HG03565 (cell line): ENCODE measurements around the gene BEX5.
A peak's percentile ranks its signal among the peaks of the same experiment; 100 is the strongest.
"Not testable (repeated sequence)": the region's sequence is repeated elsewhere in the genome, so short reads cannot be mapped to it uniquely, and the experiment has no call there.

Source experiments
- ATAC-seq: cut with Tn5 transposase; IDR thresholded peaks from one replicate; pipeline ENCODE4 v1.9.1; 2021; ENCODE audit warnings: mild to moderate bottlenecking, moderate library complexity; ENCODE audit not compliant: unreplicated experiment

BEX5 gene

DNA sequence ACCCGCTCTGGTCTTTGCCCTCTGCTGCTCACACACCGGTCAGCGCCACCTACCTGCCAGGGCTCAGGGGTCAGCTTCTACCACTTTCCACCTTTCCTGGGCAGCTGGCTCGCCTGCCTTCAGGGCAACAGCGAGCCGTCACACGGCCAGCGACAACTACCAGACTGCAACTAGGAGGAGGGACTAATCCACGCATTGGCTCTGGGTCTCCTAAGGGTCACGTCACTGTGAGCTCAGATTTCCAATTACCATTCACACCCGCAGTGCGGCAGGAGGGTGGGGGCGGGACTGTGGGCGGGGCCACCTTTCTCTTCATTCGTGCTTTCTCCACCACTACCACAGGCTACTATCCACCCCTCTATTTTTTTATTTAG lies at the start of gene BEX5:
Gene BEX5 (minus strand): TSS at position 172 of the 374 bp plus-strand sequence. CDS start 1,712 bp downstream, outside the sequence.
- peak; percentile 98 for ATAC-seq

DNA sequence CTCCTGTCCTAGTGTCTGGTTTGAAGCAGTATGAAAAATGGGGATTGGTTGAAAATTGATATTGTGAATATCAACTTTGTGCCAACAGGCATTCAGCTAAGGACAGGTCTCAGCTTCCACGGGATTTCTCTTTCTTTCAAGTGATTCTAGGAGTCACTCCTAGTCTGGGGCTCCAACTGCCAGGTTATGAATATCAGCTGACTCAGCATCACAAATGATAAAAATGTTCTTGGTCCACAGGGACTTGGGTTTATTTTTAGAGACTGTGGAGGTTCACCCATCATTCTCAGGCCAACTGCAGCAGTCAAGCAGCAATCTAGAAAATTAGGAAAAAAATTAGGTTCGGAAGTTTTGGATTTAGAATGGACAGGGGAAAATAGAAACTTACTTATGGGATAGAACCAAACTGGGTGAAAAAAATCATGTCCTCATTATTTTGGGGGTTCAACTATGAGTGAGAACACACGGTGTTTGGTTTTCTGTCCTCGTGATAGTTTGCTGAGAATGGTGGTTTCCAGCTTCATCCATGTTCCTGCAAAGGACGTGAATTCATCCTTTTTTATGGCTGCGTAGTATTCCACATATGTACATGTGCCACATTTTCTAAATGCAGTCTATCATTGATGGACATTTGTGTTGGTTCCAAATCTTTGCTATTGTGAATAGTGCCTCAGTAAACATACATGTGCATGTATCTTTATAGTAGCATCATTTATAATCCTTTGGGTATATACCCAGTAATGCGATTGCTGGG lies 30.4 kb upstream of the BEX5 start:
- ATAC-seq: no peak

DNA sequence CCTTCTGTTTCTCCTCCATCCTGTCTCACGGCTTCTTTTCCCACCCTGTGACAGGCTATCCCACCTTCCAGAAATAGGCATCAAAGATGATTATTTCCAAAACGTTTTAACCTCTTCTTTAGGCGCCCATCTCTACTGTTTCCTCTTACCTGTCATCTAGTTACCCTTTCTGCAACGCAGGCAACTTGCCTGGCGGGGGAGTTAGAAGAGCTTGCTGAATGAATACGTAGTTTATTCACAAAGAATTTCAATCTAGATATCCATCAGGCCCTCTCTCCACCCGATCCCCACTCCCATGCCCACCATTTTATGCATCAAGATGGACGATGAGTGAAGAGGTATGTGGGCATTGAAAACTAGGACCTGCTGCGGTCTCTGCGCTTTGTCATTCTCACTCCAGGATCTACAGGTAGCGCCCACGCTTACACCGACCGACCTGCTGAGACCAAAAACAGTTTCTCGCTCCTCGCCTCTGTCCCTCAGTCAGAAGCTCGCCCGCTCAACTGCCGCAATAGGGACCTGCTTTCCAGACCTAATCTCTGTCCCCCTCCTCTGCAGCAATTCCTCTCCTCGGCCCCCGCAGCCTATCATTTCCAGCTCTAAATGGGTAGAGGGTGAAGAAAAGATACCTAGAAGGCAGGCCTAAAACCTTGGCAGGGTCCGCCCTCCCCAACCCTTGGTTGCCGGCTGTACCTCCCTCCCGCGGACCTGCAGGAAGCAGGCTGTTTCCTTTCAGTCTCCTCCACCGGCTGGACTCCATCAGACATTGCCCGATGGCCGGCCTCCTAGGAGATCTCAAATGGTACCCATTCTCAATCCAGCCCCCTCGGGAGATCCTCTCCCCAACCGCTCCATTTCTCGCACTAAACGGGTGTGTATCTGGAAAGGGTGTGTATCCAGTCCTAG lies 624 bp downstream of the BEX5 start:
- ATAC-seq: peak; percentile 4

DNA sequence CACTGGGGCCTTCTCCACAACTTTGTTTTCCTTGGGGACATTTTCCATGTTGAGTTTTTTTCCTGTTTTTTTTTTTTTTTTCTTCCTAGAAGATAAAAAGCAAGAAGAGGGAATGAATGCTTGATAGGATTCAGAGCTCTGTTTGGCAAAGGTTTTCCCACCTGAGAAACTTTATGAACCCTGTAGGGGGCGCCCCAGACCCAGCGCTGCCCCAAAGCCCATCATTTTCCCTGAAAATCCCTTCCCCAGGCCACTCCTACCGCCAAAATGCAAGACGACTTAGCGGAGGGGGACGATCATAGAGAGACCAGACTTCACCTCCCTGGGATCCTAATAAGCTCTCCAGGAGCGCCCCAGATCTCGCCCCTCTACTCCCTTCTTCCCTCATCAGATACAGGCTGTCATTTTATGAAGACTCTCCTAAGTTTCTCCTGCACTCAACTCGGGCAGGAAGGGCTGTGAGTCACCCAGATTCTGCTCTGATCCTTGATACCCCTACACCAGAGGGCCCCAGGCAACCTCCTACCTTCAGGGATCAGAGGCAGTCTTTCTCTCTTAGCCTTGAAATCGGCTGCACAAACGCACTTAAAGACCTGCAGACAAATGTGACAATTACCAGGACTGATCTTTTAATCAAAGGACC lies 1.4 kb downstream of the BEX5 start:
- ATAC-seq: no peak

DNA sequence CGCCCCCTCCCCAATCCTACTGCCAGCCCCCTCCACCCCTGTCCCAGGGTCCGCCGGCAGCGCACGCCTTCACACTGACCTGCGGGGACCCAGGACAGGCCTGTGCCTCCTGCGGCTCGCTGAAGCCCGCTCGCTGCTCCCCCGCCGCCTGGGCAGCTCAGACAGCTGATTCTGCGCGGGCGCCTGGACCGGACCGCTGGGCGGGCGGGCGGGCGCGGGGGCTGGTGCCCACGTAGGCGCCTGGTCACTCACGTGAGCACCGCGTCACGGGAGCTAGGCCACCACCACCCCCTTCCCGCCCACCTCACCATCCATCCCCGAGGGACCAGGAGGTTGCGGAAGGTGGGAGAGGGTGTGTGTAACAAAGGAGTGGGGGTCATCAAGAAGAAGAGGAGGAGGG lies 13.5 kb downstream of the BEX5 start, which contains the start of gene TCEAL6:
Gene TCEAL6 (minus strand): TSS at position 208 of the 400 bp plus-strand sequence.
- not testable (repeated sequence) for ATAC-seq

- ATAC-seq: not testable (repeated sequence)
These were observed 14.1 kb downstream of the BEX5 start for GRCh38 chrX:102141631-102142030.

- not testable (repeated sequence) for ATAC-seq
These were observed 14.9 kb downstream of the BEX5 start for GRCh38 chrX:102140876-102141275.

- no peak for ATAC-seq
These were observed 17.7 kb downstream of the BEX5 start for GRCh38 chrX:102138064-102138463.

DNA sequence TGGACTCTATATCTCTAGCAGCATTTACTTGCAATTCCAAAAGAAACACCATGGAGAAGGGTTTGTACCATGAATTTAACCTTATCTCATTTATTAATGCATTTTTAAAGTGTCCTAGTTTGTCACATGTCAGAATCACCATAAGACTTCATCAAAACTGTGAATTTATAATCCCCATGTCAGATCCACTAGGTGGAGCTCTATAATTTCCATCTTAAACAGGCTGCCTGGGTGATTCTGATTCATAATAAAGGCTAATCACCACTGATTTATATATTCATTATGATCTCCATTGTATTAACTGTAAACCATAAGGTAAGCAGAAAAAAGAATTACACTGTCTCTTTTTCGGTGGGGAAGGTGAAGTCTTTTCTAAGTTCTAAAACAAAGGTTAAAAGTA lies 26.3 kb downstream of the BEX5 start:
- ATAC-seq: no peak

DNA sequence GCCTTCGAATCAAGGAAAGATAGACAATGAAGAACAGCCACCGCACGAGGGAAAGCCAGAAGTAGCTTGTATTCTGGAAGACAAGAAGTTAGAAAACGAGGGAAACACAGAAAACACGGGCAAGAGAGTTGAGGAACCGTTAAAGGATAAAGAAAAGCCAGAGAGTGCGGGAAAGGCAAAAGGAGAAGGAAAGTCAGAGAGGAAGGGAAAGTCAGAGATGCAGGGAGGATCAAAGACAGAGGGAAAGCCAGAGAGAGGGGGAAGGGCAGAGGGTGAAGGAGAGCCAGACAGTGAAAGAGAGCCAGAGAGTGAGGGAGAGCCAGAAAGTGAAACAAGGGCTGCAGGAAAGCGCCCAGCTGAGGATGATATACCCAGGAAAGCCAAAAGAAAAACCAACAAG lies 28.9 kb downstream of the BEX5 start:
- no peak for ATAC-seq

DNA sequence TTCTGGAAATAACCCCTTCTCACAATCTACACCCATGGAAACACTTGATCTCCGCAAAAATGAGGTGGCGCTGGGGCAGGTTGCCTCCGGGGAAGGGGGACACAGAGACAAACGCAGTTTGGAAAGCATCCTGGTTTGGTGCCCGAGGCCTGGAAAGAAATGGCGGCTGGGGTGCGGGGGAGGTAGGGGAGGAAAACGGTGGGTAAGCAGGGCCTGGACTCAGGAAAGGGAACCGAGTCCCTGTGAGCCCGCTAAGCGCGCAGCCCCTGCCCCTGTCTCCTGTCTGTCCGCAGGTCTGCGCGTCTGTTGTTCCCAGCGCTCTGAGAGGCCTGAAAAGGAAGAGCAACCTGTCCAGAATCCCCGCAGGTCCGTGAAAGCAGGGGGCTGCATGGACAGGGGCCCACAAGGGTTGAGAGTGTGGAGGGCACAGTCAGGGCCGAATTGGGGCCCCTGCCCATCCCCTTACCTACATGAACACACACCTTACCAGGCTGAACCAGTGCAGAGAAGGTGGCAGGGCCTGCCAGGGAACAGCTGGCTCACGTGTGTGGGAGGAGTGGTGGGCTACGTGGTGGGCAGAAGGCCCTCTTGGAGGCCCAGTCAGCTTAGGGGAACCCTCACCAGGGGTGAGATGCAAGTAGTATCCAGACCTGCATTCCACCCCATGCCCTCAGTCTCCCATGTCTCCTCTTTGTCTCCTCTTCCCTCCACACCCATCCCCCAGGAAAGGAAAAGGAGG lies 29.5 kb downstream of the BEX5 start:
- ATAC-seq: not testable (repeated sequence)

DNA sequence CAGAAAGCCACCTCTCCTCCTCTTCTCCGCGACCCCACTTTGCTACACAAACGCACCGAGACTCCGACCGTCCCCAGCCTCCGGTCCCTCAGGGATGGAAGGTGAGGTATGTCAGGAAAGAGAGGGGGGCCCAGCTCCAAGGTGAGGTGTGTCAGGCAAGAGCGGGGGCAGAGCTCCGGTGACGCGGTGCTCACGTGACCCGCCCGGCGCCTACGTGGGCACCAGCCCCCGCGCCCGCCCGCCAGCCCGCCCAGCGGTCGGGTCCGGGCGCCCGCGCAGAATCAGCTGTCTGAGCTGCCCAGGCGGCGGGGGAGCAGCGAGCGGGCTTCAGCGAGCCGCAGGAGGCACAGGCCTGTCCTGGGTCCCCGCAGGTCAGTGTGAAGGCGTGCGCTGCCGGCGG lies 30.3 kb downstream of the BEX5 start, which contains the start of gene TCEAL2:
Gene TCEAL2 (plus strand): TSS at position 244 of the 400 bp plus-strand sequence. CDS start 1,152 bp downstream, outside the sequence.
- ATAC-seq: not testable (repeated sequence)

- not testable (repeated sequence) for ATAC-seq
These were observed 30.8 kb downstream of the BEX5 start for GRCh38 chrX:102125014-102125413.

DNA sequence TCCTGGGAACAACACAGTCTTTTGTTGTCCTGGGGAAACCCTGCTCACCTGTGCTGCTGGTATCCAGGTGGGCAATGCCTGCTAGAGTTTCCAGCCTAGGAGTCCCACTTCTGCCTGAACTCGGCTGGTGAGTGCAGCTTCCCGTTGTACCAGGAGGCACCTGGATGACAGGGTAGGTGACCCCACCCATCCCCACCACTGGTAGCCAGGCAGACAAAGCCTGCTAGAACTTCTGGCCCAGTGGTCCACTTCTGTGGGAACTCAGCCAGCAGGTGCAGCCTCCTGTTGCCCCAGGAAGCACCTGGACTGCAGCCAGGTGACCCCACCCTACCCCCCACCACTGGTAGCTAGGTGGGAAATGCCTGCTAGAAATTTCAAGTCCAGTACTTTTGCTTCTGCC lies 40.0 kb downstream of the BEX5 start:
- no peak for ATAC-seq

- ATAC-seq: no peak
These were observed 42.4 kb downstream of the BEX5 start for GRCh38 chrX:102113367-102113766.
